ENCODE data around the gene SYNE4.

DNA sequence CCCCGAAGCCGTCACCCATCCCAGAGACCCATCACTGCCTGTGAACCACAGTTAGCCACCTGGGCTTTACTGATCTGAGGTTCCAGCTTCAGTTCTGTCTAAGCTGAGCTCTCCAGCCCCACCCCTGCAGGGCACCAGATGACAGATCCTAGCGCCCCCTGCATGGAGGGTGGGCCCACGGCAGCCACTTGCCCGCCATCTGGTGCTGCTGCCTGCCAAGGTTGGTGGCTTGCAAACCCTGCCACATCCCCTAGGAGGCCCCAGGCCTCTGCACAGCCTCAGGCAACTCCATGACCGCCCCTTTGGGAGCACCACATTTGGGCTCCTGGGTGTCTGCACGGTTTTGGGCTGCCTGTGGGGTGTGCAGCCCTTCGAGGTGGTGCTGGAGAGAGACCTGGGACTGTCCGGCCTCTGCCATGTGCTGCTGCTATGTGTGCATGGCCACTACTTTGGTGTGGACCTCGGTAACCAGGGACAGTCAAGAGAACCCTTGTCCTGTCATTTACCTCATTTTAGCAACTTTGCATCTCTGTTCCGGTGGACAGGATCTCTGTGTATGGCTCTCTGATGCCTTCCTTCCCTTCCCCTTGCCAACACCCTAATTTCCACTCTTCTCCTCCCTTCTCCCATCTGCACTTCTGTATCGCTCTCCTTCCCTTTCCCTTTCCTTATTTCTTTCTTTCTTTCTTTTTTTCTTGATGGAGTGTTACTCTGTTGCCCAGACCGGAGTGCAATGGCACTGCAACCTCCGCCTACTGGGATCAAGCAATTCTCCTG lies 31.0 kb downstream of the SYNE4 start:
- TF ChIP-seq POLR2AphosphoS5 (IDR thresholded peaks at IDR 0.05; ENCODE audit: insufficient read depth, low read depth, low read length), result no peak
- no peak for TF ChIP-seq POLR2A (IDR thresholded peaks at IDR 0.05; ENCODE audit: low read depth, low read length)
- TF ChIP-seq, protein P1, sequence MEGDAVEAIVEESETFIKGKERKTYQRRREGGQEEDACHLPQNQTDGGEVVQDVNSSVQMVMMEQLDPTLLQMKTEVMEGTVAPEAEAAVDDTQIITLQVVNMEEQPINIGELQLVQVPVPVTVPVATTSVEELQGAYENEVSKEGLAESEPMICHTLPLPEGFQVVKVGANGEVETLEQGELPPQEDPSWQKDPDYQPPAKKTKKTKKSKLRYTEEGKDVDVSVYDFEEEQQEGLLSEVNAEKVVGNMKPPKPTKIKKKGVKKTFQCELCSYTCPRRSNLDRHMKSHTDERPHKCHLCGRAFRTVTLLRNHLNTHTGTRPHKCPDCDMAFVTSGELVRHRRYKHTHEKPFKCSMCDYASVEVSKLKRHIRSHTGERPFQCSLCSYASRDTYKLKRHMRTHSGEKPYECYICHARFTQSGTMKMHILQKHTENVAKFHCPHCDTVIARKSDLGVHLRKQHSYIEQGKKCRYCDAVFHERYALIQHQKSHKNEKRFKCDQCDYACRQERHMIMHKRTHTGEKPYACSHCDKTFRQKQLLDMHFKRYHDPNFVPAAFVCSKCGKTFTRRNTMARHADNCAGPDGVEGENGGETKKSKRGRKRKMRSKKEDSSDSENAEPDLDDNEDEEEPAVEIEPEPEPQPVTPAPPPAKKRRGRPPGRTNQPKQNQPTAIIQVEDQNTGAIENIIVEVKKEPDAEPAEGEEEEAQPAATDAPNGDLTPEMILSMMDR (IDR thresholded peaks at IDR 0.05; ENCODE audit: extremely low read depth in 1 of 2, insufficient read depth in 1 of 2, low read depth in 1 of 2, low read length in 2 of 2), result no peak
- no peak for TF ChIP-seq GATA2 (IDR thresholded peaks at IDR 0.05; ENCODE audit: insufficient read depth, insufficient read length, low read depth, low read length)
- TF ChIP-seq FOS (IDR thresholded peaks at IDR 0.05; ENCODE audit: borderline replicate concordance, insufficient read depth, low read length), result no peak
- TF ChIP-seq, protein P2, sequence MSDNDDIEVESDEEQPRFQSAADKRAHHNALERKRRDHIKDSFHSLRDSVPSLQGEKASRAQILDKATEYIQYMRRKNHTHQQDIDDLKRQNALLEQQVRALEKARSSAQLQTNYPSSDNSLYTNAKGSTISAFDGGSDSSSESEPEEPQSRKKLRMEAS (IDR thresholded peaks at IDR 0.05; ENCODE audit: insufficient read depth, insufficient read length), result no peak
- no peak for TF ChIP-seq JUN (IDR thresholded peaks at IDR 0.05; ENCODE audit: borderline replicate concordance, insufficient read depth, insufficient read length, low read depth)
- no peak for TF ChIP-seq EZH2 (IDR thresholded peaks at IDR 0.05; ENCODE audit: borderline replicate concordance, low read depth, low read length, severe bottlenecking)

All from endothelial cell of umbilical vein (primary cell).